A172 (cell line): Measurements from ENCODE around the gene ELMOD1. TPM values are rescaled to one million over a fixed set of nuclear protein-coding genes. Genes with fewer than 3 reads are reported as not detected.
"Not testable (repeated sequence)": the region's sequence is repeated elsewhere in the genome, so short reads cannot be mapped to it uniquely, and the experiment has no call there.

Source experiments
- DNase-seq: peaks from one replicate; pipeline ENCODE4 v3.0.0-alpha.2; 2015; ENCODE audit warnings: low spot score
- total RNA-seq: library from RNA; depleted of rRNA; stranded (reverse); fragments of >200 nt; shearing (Covaris generic); gene quantifications from 2 replicates; pipeline ENCODE4 v1.2.3, GENCODE V29; 2014; rRNA removed

The ELMOD1 gene
- total RNA-seq = 0.05 TPM in 1 of 2 replicates, not detected in the other

- DNase-seq = peak; percentile 3
Measured at GRCh38 chr11:107590460-107591377, at the start of gene ELMOD1. Gene ELMOD1 (plus strand): TSS chr11:107591147. CDS start chr11:107618190, 27,043 bp downstream.

- peak; percentile 63 for DNase-seq
Measured at GRCh38 chr11:107545101-107545514, 45.8 kb upstream of the ELMOD1 start.

DNA sequence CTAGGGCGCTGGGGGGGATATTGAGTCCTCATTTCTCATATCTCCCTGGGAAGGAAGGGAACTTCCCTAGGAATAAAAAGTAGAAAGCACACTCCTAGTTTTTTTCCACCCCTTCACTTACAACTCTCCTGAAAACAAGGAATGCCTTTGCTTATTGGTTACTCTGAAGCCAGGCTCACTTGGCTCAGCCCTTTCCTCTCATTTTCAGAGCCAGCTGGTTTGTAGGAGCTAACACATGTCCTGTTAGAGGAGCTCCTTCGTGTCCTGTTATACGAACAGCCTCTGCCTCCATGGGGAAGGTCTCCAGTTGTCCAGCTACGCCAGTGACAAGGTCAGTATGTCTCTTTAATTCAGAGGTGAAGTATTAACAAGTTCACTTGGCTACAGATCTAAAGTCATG lies 43.0 kb upstream of the ELMOD1 start:
- DNase-seq = no peak

DNA sequence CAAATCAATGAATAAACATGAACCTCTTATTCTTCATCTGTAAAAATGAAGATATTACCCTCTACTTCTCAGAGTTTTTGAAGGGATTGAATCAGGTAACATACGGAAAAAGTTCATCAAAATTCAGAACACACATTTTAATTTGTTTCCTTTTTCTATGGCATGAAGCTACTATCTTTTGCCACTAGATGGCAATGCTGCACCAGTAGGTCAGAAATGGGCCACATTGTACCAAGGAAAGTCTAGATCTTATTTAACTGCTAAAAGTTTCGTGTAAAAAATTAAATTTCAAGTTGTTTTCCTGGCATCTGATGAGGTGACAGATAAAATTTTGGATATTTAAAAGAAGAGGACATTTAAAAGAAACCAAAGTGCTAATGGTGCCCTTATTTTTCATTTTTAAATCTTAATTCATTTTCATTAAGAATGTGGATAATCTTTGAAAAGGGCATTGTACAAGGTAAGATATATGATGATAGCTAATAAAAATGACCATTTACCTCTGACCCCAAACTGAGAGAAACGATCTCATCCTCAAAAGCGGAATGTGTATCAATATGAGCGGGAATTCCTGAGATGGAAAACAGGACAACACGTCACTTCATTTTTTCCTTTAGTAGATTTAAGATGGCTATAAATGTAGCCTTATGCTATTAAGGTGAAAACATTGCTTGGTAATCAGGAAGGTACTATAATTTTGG lies 41.5 kb upstream of the ELMOD1 start:
- DNase-seq = no peak

DNA sequence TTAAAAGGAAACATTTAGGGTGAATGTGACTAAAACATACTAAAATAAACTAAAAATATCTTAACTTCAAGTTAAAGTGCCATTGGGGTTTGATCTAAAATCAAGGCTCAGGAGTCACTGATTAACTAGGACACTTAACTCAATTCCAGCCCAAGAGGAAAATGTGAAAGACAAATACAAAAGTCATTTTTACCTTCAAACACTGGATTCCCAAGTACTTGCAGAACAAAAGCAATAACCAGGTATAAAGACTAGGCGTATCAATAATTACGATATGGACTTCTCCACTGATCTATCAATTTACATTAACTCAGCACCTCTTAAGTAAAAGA lies 41.0 kb upstream of the ELMOD1 start:
- no peak for DNase-seq

GRCh38 chr11:107550304-107550703 lies 40.6 kb upstream of the ELMOD1 start:
- no peak for DNase-seq

DNA sequence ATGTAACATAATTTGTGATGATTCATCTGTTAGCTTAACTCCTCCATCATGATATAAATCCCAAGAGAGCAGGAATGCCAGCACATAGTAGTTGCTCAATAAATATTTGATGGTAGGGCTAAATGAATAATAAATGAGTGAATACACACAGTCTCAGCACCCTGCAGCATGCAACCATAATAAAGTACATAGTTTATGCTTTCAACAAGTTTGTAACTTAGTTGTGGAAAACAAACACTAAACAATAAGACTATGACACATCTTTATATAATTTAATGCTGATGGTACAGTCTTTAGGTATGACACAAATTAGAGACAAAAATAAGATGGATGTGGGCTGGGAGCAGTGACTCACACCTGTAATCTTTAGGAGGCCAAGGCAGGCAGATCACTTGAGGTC lies 29.3 kb upstream of the ELMOD1 start:
- peak; percentile 48 for DNase-seq

DNA sequence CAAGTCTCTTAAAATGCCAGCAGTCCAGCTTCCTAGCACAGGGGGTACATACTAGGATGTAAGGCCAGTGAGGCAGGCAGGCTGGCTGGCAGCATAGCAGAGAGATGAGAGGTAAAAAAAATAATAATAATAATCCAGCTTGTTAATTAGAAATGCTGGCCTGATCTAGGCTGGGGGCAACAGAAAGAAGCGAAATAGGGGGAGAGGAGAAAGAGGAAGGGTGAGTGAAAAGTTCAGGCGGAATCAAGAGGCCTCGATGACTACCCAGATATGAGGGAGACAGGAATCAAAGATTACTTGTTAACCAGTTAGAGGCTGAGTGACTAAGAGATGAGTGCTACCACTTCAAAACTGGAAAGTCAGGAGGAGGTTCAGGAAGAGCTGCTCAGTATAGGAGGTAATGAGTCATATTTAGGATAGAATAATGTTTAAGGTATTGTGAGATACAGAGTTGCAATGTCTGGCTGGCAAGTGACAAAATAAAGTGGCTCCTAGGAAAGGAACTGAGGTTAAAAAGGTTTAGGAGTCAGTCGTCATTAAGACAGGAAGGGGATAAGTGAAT lies 28.2 kb upstream of the ELMOD1 start:
- peak; percentile 76 for DNase-seq

GRCh38 chr11:107563702-107564101 lies 27.2 kb upstream of the ELMOD1 start:
- DNase-seq = peak; percentile 44

DNA sequence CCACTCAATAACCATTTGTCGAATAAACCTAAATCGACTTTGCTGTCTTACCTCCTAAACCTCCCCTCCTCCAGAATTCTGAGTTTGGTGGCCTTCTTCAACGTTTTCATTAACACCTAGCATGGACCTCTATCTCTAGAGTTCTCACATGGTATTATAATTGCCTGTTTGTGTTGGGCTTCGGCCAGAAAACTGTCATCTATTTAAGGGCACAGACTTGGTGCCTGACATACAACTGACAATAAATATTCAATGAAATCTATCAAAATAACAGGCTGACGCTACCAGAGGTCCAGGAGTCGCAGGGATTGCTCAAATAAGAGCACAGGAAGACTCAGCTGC lies 26.1 kb upstream of the ELMOD1 start:
- DNase-seq = no peak

DNA sequence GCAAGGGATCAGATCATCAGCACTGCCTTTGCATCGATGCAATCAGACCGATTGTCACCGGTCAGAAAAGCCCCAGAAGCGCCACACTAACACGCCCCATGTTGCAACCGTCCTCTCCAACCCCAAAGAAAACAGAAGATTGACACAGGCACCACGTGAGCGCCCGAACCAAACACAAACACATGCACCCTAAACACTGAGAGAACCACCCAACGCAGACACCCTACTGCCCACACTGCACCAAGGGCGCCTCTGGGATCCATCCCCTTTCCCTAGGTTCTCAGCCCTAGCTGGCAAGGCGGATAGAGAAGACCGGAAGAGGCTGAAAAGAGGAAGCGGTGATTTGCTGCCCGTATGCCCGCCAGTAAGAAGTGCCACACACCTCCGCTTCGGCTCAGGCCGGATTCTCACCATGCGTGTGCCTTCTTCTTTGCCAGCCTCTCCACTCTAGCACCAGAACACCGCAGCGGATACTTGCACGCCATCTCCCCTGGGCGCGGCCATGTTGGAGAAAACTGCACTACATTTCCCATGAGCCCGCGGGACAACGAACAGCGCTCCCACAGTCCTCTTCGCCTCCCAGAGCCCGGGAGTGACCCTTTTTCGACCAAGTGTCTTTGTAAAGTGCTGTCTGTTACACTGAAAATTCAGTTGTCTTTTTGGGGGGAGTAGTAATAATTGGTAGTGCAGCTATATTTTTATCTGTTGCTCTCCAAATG lies 25.6 kb upstream of the ELMOD1 start, which contains the start of gene ALKBH8:
ALKBH8 (minus strand) TSS at position 517 of the 719 bp plus-strand sequence. CDS start 4,842 bp downstream, outside the sequence.
- peak; percentile 44 for DNase-seq

- DNase-seq = not testable (repeated sequence)
Measured at GRCh38 chr11:107565955-107566501, 24.9 kb upstream of the ELMOD1 start.

DNA sequence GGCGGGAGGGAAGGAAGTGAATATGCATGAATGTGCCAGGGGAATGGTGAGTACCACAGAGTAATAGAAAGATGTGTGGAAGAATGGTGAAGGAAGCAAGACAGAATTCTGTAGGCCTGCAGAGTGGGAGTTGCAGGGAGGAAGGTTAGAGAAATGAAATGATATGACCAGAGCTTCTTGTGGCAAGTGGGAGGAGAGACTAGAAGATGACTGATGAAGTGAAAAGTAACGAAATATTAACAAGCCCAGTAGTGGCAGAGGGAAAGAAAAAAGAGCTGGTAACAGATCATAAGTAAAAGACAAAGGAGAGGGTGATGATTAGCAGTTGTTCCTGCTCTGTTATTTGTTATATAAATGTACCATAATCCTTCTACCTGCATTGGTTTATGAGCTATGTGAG lies 24.4 kb upstream of the ELMOD1 start:
- no peak for DNase-seq

DNA sequence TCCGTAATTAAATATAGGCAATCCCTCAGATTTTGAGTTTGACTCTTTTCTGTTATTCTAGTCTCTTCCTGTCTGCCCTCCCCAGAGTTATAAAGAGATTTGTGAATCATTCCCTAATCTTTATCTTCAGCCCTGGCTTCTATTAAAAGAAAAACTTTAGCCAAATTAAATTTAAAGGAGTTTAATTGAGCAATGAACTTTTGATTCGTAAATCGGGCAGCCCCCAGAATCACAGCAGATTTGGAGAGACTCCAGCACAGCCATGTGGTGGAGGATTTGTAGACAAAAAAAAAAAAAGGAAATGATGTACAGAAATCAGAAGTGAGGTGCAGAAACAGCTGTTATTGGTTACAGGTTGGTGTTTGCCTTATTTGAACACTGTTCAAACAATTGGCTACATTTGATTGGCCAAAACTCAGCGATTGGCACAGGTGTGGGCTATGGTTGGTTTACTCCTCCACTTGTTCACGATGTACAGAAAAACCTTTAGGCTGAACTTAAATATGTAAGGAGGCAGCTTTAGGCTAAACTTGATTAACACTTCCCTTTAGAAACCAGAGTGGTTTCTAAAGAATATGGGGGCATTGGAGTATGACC lies 23.1 kb upstream of the ELMOD1 start:
- DNase-seq = no peak

DNA sequence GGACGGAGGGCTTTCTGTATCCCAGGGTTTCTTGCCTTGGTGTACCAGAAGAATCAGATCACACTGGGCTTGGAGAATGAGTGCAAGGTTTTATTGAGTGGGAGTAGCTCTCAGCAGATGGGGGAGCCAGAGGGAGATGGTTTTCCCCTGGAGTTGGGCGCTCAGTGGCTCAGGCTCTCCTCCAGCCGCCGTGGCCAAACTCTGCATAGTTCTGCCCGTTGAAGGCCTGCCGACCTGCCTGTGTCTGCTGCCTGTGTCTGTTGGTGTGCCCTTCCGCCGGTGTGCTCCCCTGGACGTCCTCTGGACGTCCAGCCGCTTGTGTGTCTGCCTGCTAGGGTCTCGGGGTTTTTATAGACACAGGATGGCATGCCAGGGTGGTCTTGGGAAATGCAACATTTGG lies 20.9 kb upstream of the ELMOD1 start:
- DNase-seq = no peak

DNA sequence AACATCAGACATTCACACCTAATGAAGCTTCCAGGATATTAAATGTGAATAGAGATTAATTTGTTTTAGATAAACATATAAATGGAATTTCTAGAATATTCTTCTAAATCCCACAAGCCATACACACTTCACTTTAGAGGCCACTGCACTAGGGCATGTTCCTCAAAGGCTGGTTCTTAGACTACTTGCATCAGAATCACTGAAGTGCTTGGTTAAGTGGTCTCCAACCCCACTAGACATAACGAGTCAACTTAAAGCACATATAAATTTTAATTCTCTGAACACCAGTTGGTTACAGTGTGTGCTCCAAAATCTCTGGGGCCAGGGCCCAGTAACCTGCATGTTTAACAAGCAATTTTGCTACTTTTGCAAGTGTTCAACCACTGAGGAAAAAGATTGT lies 17.5 kb upstream of the ELMOD1 start:
- DNase-seq = no peak

DNA sequence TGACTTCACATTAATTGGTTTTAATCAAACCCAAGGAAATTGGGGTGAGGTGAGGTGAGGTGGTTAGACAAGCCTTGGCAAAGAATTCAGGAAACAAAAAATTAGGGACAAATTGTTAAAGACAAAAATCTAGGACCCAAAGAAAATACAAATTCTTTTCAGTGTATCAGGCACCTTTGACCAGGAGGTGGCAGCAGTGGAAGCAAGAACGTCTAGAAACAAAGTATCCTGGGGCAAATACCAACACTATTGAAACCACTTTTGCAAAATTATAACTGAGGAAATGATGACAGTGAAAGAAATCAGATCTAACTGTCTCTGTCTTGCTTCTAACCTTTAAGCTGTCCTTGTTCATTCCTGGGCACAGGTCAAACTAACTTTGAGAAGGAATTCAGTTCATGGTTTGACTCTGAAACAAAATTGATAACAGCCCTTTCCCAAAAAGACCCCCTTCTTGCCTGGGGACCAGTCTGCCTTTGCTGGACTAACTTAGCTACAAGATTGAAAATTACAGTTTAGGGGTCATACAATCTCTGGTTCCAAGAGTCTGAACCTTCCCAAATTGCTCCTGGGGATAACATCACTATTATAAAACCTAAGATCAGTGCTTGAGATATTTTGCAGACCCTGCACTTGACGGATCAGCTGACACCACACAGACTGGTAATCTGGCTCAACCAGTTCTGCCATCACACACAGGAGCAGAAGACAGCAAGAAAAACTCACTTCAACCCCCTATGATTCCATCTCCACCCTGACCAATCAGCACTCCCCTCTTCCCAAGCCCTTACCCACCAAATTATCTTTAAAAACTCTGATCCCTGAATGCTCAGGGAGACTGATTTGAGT lies 14.2 kb upstream of the ELMOD1 start:
- DNase-seq = not testable (repeated sequence)

- no peak for DNase-seq
Measured at GRCh38 chr11:107577346-107577711, 13.6 kb upstream of the ELMOD1 start.

- DNase-seq = not testable (repeated sequence)
Measured at GRCh38 chr11:107579169-107579568, 11.8 kb upstream of the ELMOD1 start.

DNA sequence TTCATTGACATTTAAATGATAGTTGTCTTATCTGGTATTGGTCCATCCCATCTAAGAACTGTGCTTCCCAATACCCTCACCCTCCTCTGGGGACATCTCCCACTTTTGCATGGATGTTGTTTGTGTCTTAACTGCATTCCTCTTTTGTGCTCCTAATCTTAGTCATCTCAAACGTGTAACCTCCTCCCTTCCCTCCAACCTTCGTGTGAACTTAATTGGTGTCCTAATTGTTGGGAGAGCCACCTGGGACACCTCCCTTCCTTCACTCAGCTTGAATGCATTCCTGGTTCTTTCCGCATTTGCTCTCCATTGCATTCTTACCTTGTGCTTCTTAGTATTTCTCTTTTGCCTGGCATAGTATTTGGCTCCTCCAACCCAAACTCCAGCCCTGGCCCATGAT lies 9.8 kb upstream of the ELMOD1 start:
- no peak for DNase-seq
